OCI-LY1 (cell line): ENCODE results near the gene CHRDL1.

Experiments used
- H2AFZ ChIP-seq: fragments of 200-600 bp; sonication (generic), shearing (Covaris generic); 2 replicates; pipeline ENCODE4 v1.6.0; 2014; ENCODE audit warnings: antibody characterized with exemption, mild to moderate bottlenecking, low read length
- H3F3A ChIP-seq: fragments of 200-600 bp; sonication (generic), shearing (Covaris generic); 2 replicates; pipeline ENCODE4 v1.6.0; 2014; ENCODE audit warnings: mild to moderate bottlenecking, antibody characterized with exemption, low read length, moderate library complexity; ENCODE audit not compliant: insufficient read depth
- H3K27ac ChIP-seq: fragments of 200-600 bp; sonication (generic); 2 replicates; pipeline ENCODE4 v1.5.1; 2014; ENCODE audit warnings: low read length, mixed run types, mild to moderate bottlenecking, low read depth; ENCODE audit not compliant: poor library complexity, severe bottlenecking
- H3K27me3 ChIP-seq: fragments of 200-600 bp; sonication (generic); 2 replicates; pipeline ENCODE4 v1.6.0; 2014; ENCODE audit warnings: antibody characterized with exemption, mild to moderate bottlenecking, low read length, moderate library complexity; ENCODE audit not compliant: insufficient read depth
- H3K36me3 ChIP-seq: fragments of 200-600 bp; sonication (generic); 2 replicates; pipeline ENCODE4 v1.6.1; 2014; ENCODE audit warnings: mild to moderate bottlenecking, antibody characterized with exemption, low read length, moderate library complexity, mixed read lengths; ENCODE audit not compliant: insufficient read depth
- H3K4me1 ChIP-seq: fragments of 200-600 bp; sonication (generic); 2 replicates; pipeline ENCODE4 v1.5.1; 2014; ENCODE audit warnings: mild to moderate bottlenecking, low read length, moderate library complexity; ENCODE audit not compliant: insufficient read depth, severe bottlenecking
- H3K4me2 ChIP-seq: fragments of 200-600 bp; sonication (generic), shearing (Covaris generic); 2 replicates; pipeline ENCODE4 v1.6.1; 2014; ENCODE audit warnings: low read length
- H3K4me3 ChIP-seq: fragments of 200-600 bp; sonication (generic); 2 replicates; pipeline ENCODE4 v1.5.1; 2014; ENCODE audit warnings: low read length, low read depth, mild to moderate bottlenecking, mixed read lengths; ENCODE audit not compliant: poor library complexity, severe bottlenecking
- H3K79me2 ChIP-seq: fragments of 200-600 bp; shearing (Covaris generic); 2 replicates; pipeline ENCODE4 v1.6.1; 2016; ENCODE audit warnings: mixed run types, low read length, mixed read lengths; ENCODE audit not compliant: insufficient read depth
- H3K9ac ChIP-seq: fragments of 200-600 bp; sonication (generic), shearing (Covaris generic); 2 replicates; pipeline ENCODE4 v1.6.1; 2014; ENCODE audit warnings: mild to moderate bottlenecking, low read length, mixed read lengths
- H3K9me2 ChIP-seq: fragments of 200-600 bp; sonication (generic), shearing (Covaris generic); 2 replicates; pipeline ENCODE4 v1.6.1; 2014; ENCODE audit warnings: low read depth, mild to moderate bottlenecking, low read length, mixed read lengths
- H3K9me3 ChIP-seq: fragments of 200-600 bp; shearing (Covaris generic); 2 replicates; pipeline ENCODE4 v1.6.1; 2014; ENCODE audit warnings: low read length, mixed read lengths
- H4K20me1 ChIP-seq: fragments of 200-600 bp; sonication (generic), shearing (Covaris generic); 2 replicates; pipeline ENCODE4 v1.6.0; 2016; ENCODE audit warnings: mild to moderate bottlenecking, low read length; ENCODE audit not compliant: insufficient read depth
- CTCF ChIP-seq: fragments of 200-600 bp; sonication (generic), shearing (Covaris generic); IDR thresholded peaks from 2 replicates; pipeline ENCODE4 v1.5.1; 2017; ENCODE audit warnings: mild to moderate bottlenecking, antibody characterized with exemption, low read length, moderate library complexity, mixed read lengths
- EZH2 ChIP-seq: fragments of 200-600 bp; sonication (generic), shearing (Covaris generic); IDR thresholded peaks from 2 replicates; pipeline ENCODE4 v1.8.0; 2017; ENCODE audit warnings: borderline replicate concordance, mixed run types, mild to moderate bottlenecking, antibody characterized with exemption, low read length, moderate library complexity, mixed read lengths

The CHRDL1 gene

GRCh38 chrX:110805303-110805702 lies 9.7 kb upstream of the CHRDL1 start:
- Histone ChIP-seq H3K79me2 (no peaks in the 10 kb centered on the region), H3K9me2 (no peaks in the 10 kb centered on the region), H3K27me3 (no peaks in the 10 kb centered on the region), H3K4me2 (no peak overlapping the region), H3K9me3 (no peaks in the 10 kb centered on the region), H3K4me3 (no peak overlapping the region), H3F3A (no peaks in the 10 kb centered on the region), H3K9ac (no peak overlapping the region), H3K4me1 (no peaks in the 10 kb centered on the region), H3K36me3 (no peaks in the 10 kb centered on the region), H4K20me1 (no peaks in the 10 kb centered on the region), H2AFZ (no peak overlapping the region), H3K27ac (no peak overlapping the region)
- TF ChIP-seq EZH2, result no peak
- no peak for TF ChIP-seq CTCF

- Histone ChIP-seq H3K36me3 (no peaks in the 10 kb centered on the region), H3K9ac (no peak overlapping the region), H4K20me1 (no peaks in the 10 kb centered on the region), H2AFZ (no peak overlapping the region), H3K27me3 (no peaks in the 10 kb centered on the region), H3K27ac (no peak overlapping the region), H3F3A (no peaks in the 10 kb centered on the region), H3K79me2 (no peaks in the 10 kb centered on the region), H3K9me2 (no peaks in the 10 kb centered on the region), H3K4me3 (no peak overlapping the region), H3K9me3 (no peaks in the 10 kb centered on the region), H3K4me1 (no peaks in the 10 kb centered on the region), H3K4me2 (no peak overlapping the region)
- TF ChIP-seq EZH2 (no peak), CTCF (no peak)
Measured at GRCh38 chrX:110804446-110804845, 8.8 kb upstream of the CHRDL1 start.

GRCh38 chrX:110803506-110803905 lies 7.9 kb upstream of the CHRDL1 start:
- no peaks in the 10 kb centered on the region for H4K20me1 ChIP-seq
- no peaks in the 10 kb centered on the region for H3K4me1 ChIP-seq
- H3K9me2 ChIP-seq, result no peaks in the 10 kb centered on the region

More at GRCh38 chrX:110803506-110803905, 7.9 kb upstream of the CHRDL1 start:
- no peaks in the 10 kb centered on the region for H3F3A ChIP-seq
- no peak overlapping the region for H3K27ac ChIP-seq
- no peak overlapping the region for H2AFZ ChIP-seq
- H3K9me3 ChIP-seq, result no peaks in the 10 kb centered on the region
- H3K4me3 ChIP-seq, result no peak overlapping the region
- H3K36me3 ChIP-seq, result no peaks in the 10 kb centered on the region
- no peaks in the 10 kb centered on the region for H3K79me2 ChIP-seq
- no peak overlapping the region for H3K4me2 ChIP-seq
- TF ChIP-seq CTCF (no peak), EZH2 (no peak)
- H3K9ac ChIP-seq, result no peak overlapping the region
- no peaks in the 10 kb centered on the region for H3K27me3 ChIP-seq
